K562 (cell line): ENCODE measurements around the gene SH3BP5. TPM values are rescaled to one million over a fixed set of nuclear protein-coding genes. Genes with fewer than 3 reads are reported as not detected.

Experiments
- BCL6 ChIP-seq: fragments of 250-450 bp; sonication (Bioruptor Pico); IDR thresholded peaks from 2 replicates; pipeline ENCODE4 v1.4.0; 2020
- BDP1 ChIP-seq: IDR thresholded peaks from 3 replicates; pipeline ENCODE4 v1.6.1; 2011; ENCODE audit not compliant: insufficient read length, insufficient read depth
- CAMTA2 ChIP-seq: fragments of 250-450 bp; sonication (Bioruptor Pico); conservative IDR thresholded peaks from 2 replicates; pipeline ENCODE4 v1.5.1; 2022
- CHD2 ChIP-seq: IDR thresholded peaks from 2 replicates; pipeline ENCODE4 v1.6.1; 2011; ENCODE audit warnings: low read depth, low read length
- CHD4 ChIP-seq: fragments of 200-600 bp; sonication (generic); IDR thresholded peaks from 3 replicates; pipeline ENCODE4 v1.6.1; 2012; ENCODE audit warnings: low read depth, mild to moderate bottlenecking, mixed read lengths, low read length, inconsistent platforms; ENCODE audit not compliant: insufficient read depth, insufficient replicate concordance, poor library complexity, severe bottlenecking
- DDX20 ChIP-seq: fragments of 450-650 bp; IDR thresholded peaks from 2 replicates; pipeline ENCODE4 v1.6.1; 2016; ENCODE audit warnings: missing genetic modification characterization, low read depth, mild to moderate bottlenecking, missing compliant biosample characterization, moderate library complexity
- GABPA ChIP-seq: fragments of 200-800 bp; sonication (Bioruptor generic); conservative IDR thresholded peaks from 2 replicates; pipeline ENCODE4 v1.6.1; 2016; ENCODE audit warnings: low read depth, missing genetic modification characterization, missing compliant biosample characterization
- HNRNPH1 ChIP-seq: fragments of 200-400 bp; formaldehyde crosslinking; optimal IDR thresholded peaks from 2 replicates; pipeline ENCODE3; 2017; ENCODE audit warnings: low read depth, mild to moderate bottlenecking, low read length, moderate library complexity
- KAT7 ChIP-seq: sonication (generic); formaldehyde crosslinking; IDR thresholded peaks from 2 replicates; pipeline ENCODE4 v1.8.0; 2022; ENCODE audit warnings: missing genetic modification reagents, mild to moderate bottlenecking, borderline replicate concordance
- NEUROD1 ChIP-seq: fragments of 150-350 bp; IDR thresholded peaks from 2 replicates; pipeline ENCODE4 v1.6.1; 2014; ENCODE audit warnings: borderline replicate concordance, low read length, low read depth; ENCODE audit not compliant: partially characterized antibody
- POU5F1 ChIP-seq: fragments of 150-350 bp; IDR thresholded peaks from 2 replicates; pipeline ENCODE4 v1.6.1; 2014; ENCODE audit warnings: borderline replicate concordance, low read length, low read depth, mild to moderate bottlenecking; ENCODE audit not compliant: partially characterized antibody
- TAL1 ChIP-seq: fragments of 450-650 bp; IDR thresholded peaks from 2 replicates; pipeline ENCODE4 v1.6.1; 2016; ENCODE audit warnings: mild to moderate bottlenecking
- YY1 ChIP-seq, 3 experiments: IDR thresholded peaks; 2 replicates each; pipeline ENCODE4 v1.6.1; 2011; ENCODE audit warnings: low read length in 2 of 3, mild to moderate bottlenecking in 2 of 3, moderate library complexity in 2 of 3, borderline replicate concordance in 1 of 3, control low read depth in 1 of 3, low read depth in 1 of 3; ENCODE audit not compliant: insufficient read depth in 3 of 3, insufficient replicate concordance in 2 of 3, control insufficient read depth in 1 of 3, insufficient read length in 1 of 3; ENCODE audit errors: extremely low read depth in 1 of 3
- ZEB2 ChIP-seq: fragments of 450-650 bp; IDR thresholded peaks from 2 replicates; pipeline ENCODE4 v1.6.1; 2016
- ZNF134 ChIP-seq: fragments of 250-450 bp; sonication (Bioruptor Pico); conservative IDR thresholded peaks from 2 replicates; pipeline ENCODE4 v1.4.0; 2020
- ZNF175 ChIP-seq: fragments of 200-800 bp; sonication (Bioruptor generic); IDR thresholded peaks from 2 replicates; pipeline ENCODE4 v1.6.1; 2016; ENCODE audit warnings: low read depth, mild to moderate bottlenecking, missing genetic modification characterization, missing compliant biosample characterization
- ZNF212 ChIP-seq: fragments of 450-650 bp; formaldehyde crosslinking; IDR thresholded peaks from 2 replicates; pipeline ENCODE4 v1.4.0; 2020; ENCODE audit warnings: mild to moderate bottlenecking
- ZNF77 ChIP-seq: fragments of 250-450 bp; sonication (Bioruptor Pico); IDR thresholded peaks from 2 replicates; pipeline ENCODE4 v1.5.0; 2020
- polyA plus RNA-seq, 8 experiments: library from polyadenylated mRNA; depleted of rRNA in 4 of 8; stranded (reverse) in 5 of 8; unstranded in 3 of 8; fragments of >200 nt; fragmentation: Nextera tagmentation in 2 of 8; fragmentation: Illumina TruSeq in 1 of 8; extraction: Ambion mirVana in 2 of 8; extraction: Trizol in 1 of 8; gene quantifications; 2 replicates each; pipeline versions ENCODE4 v1.2.1 to v1.2.3, GENCODE V29; 2011 to 2014; ENCODE audit warnings: inconsistent platforms in 1 of 8, missing spikeins in 1 of 8
- total RNA-seq, 7 experiments: library from RNA; depleted of rRNA in 6 of 7; stranded (reverse); fragments of >200 nt in 6 of 7; fragmentation: Illumina TruSeq in 2 of 7; extraction: Trizol in 2 of 7; gene quantifications; 2 replicates each; pipeline versions ENCODE4 v1.2.1 to v1.2.3, GENCODE V29; 2011 to 2021; ENCODE audit warnings: low replicate concordance in 1 of 7
- TF ChIP-seq, protein P1 (sequence below): fragments of 250-450 bp; sonication (Bioruptor Pico); IDR thresholded peaks from 2 replicates; pipeline ENCODE4 v1.4.0; 2020; ENCODE audit warnings: mild to moderate bottlenecking, moderate library complexity
- TF ChIP-seq, protein P2 (sequence below): sonication (generic); IDR thresholded peaks from 2 replicates; pipeline ENCODE4 v1.6.1; 2016
- TF ChIP-seq, protein P3 (sequence below): fragments of 450-650 bp; IDR thresholded peaks from 2 replicates; pipeline ENCODE4 v1.6.1; 2017; ENCODE audit warnings: mild to moderate bottlenecking, moderate library complexity

SH3BP5 gene
- total and polyA plus RNA-seq, 9 of the 15 experiments (the other 6 are each of a cell fraction or from before 2014, with no cell fraction given) = 2.9 to 29.0 (median 14.9) TPM

DNA sequence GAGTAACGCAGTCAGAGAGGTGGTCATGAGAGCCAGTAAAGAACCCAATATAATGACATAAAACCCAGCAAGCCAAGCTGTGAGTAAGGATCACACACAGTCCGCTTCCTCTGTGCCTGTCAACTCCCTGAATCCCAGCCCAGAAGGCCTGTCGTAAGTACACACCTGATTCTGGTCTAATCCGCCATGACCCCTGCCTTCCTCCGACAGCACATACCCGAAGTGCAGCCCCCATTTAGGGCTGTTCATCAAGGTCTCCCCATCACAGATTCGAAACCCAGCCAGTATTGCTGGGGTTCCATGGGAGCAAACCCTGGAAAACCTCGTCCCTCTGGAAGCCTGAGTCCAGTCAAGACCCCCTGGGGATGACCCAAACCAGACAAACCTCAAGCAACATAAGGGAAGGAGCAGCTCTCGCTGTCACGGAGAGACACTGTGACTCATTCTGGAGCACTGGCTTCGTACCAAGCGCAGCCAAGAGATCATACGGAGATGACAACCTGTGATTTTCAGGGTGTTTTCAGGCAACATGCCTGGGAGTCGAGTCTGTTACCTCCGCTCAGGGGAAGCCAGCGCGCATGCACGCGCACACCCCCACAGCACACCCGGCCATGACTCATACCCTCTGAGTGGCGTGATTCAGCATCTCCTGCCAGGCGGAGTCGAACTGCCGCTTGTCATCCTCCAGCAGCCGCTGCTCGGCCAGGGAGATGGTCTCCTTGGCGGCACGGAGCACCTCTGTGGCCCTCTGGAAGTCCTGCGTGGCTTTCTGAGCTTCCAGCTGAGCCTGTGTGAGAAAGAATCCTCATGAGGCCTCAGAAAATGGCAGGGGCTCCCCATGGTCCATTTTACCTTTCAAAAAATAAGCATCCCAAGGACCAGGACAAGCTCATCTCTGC, 63.0 kb downstream of the SH3BP5 start (continued):
- TF ChIP-seq, protein P1, sequence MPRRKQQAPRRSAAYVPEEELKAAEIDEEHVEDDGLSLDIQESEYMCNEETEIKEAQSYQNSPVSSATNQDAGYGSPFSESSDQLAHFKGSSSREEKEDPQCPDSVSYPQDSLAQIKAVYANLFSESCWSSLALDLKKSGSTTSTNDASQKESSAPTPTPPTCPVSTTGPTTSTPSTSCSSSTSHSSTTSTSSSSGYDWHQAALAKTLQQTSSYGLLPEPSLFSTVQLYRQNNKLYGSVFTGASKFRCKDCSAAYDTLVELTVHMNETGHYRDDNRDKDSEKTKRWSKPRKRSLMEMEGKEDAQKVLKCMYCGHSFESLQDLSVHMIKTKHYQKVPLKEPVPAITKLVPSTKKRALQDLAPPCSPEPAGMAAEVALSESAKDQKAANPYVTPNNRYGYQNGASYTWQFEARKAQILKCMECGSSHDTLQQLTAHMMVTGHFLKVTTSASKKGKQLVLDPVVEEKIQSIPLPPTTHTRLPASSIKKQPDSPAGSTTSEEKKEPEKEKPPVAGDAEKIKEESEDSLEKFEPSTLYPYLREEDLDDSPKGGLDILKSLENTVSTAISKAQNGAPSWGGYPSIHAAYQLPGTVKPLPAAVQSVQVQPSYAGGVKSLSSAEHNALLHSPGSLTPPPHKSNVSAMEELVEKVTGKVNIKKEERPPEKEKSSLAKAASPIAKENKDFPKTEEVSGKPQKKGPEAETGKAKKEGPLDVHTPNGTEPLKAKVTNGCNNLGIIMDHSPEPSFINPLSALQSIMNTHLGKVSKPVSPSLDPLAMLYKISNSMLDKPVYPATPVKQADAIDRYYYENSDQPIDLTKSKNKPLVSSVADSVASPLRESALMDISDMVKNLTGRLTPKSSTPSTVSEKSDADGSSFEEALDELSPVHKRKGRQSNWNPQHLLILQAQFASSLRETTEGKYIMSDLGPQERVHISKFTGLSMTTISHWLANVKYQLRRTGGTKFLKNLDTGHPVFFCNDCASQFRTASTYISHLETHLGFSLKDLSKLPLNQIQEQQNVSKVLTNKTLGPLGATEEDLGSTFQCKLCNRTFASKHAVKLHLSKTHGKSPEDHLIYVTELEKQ = no peak
- no peak for TF ChIP-seq BCL6 (CRISPR knock-in tag)
- TF ChIP-seq GABPA = 0 out of 2 replicates have a peak, but pooled peaks have one; percentile 38
- TF ChIP-seq KAT7 (CRISPR knock-in tag) = peak; percentile 95
- peak; percentile 77; the same call in 1 of the 2 replicates for TF ChIP-seq ZNF175 (CRISPR knock-in tag)
- TF ChIP-seq CAMTA2 (CRISPR knock-in tag) = no peak
- no peak for TF ChIP-seq TAL1
- TF ChIP-seq, protein P2, sequence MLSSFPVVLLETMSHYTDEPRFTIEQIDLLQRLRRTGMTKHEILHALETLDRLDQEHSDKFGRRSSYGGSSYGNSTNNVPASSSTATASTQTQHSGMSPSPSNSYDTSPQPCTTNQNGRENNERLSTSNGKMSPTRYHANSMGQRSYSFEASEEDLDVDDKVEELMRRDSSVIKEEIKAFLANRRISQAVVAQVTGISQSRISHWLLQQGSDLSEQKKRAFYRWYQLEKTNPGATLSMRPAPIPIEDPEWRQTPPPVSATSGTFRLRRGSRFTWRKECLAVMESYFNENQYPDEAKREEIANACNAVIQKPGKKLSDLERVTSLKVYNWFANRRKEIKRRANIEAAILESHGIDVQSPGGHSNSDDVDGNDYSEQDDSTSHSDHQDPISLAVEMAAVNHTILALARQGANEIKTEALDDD = peak; percentile 15; the same call in 1 of the 2 replicates
- no peak for TF ChIP-seq ZNF212 (CRISPR knock-in tag)
- TF ChIP-seq NEUROD1 = peak; percentile 74
- TF ChIP-seq ZEB2 = peak; percentile 81
- TF ChIP-seq, protein P3, sequence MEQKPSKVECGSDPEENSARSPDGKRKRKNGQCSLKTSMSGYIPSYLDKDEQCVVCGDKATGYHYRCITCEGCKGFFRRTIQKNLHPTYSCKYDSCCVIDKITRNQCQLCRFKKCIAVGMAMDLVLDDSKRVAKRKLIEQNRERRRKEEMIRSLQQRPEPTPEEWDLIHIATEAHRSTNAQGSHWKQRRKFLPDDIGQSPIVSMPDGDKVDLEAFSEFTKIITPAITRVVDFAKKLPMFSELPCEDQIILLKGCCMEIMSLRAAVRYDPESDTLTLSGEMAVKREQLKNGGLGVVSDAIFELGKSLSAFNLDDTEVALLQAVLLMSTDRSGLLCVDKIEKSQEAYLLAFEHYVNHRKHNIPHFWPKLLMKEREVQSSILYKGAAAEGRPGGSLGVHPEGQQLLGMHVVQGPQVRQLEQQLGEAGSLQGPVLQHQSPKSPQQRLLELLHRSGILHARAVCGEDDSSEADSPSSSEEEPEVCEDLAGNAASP = no peak
- TF ChIP-seq BDP1 = no peak
- peak in 2 of 3 experiments; percentile 38 to 81 for TF ChIP-seq YY1 (IDR thresholded peaks at IDR 0.05; ENCODE audit: borderline replicate concordance in 1 of 3, control insufficient read depth in 1 of 3, extremely low read depth in 1 of 3, insufficient read depth in 3 of 3, insufficient read length in 1 of 3, insufficient replicate concordance in 2 of 3, low read depth in 1 of 3, low read length in 2 of 3)
- no peak for TF ChIP-seq HNRNPH1
- TF ChIP-seq ZNF77 (CRISPR knock-in tag) = no peak
- no peak for TF ChIP-seq CHD2
- no peak for TF ChIP-seq ZNF134 (CRISPR knock-in tag)
- no peak for TF ChIP-seq DDX20 (tag)
- TF ChIP-seq POU5F1 = no peak
- TF ChIP-seq CHD4 = no peak
